H1 (cell line): ENCODE measurements around the gene RNASE13. TPM values are rescaled to one million over a fixed set of nuclear protein-coding genes. Genes with fewer than 3 reads are reported as not detected.

Source experiments
- ATF2 ChIP-seq: IDR thresholded peaks from 2 replicates; pipeline ENCODE4 v1.6.1; 2012; ENCODE audit warnings: low read length, inconsistent platforms
- BACH1 ChIP-seq: IDR thresholded peaks from 2 replicates; pipeline ENCODE4 v1.6.1; 2012; ENCODE audit warnings: low read length, improper control_type of control experiment
- HDAC6 ChIP-seq: IDR thresholded peaks from one replicate; pipeline ENCODE4 v1.7.1; 2012; ENCODE audit warnings: low read depth, mild to moderate bottlenecking, inconsistent platforms, low read length, moderate library complexity
- KDM1A ChIP-seq: fragments of 200-600, 300-600 bp; sonication (generic); IDR thresholded peaks from 2 replicates; pipeline ENCODE4 v1.7.1; 2016; ENCODE audit warnings: mild to moderate bottlenecking, low read length, borderline replicate concordance
- polyA plus RNA-seq, 7 experiments: library from polyadenylated mRNA; depleted of rRNA in 3 of 7; stranded (reverse) in 5 of 7; unstranded in 2 of 7; fragments of >200 nt in 5 of 7; fragments of 200-250 nt in 2 of 7; gene quantifications; 1 replicate in 5 of 7; 2 replicates in 1 of 7; 4 replicates in 1 of 7; pipeline versions ENCODE4 v1.2.1 to v1.2.3, GENCODE V29; 2011 to 2013; ENCODE audit warnings: missing spikeins in 2 of 7, mixed read lengths in 2 of 7
- total RNA-seq: library from RNA; stranded (reverse); fragmentation: NEBNext Ultra II Directional; extraction: Animal tissue kit (Norgen Biotek cat#: 25700); gene quantifications from 2 replicates; pipeline ENCODE4 v1.2.1, GENCODE V29; 2021
- TF ChIP-seq, protein P1 (sequence below), 3 experiments: IDR thresholded peaks; 1 replicate in 2 of 3; 2 replicates in 1 of 3; pipeline versions ENCODE4 v1.5.1 to v1.6.1; 2011; ENCODE audit warnings: low read length in 3 of 3, mild to moderate bottlenecking in 3 of 3, inconsistent platforms in 2 of 3, low read depth in 1 of 3, moderate library complexity in 1 of 3; ENCODE audit not compliant: insufficient read depth in 1 of 3; ENCODE audit errors: control extremely low read depth in 1 of 3

The RNASE13 gene
- total and polyA plus RNA-seq, 2 of the 8 experiments (the other 6 are each of a cell fraction or from before 2014, with no cell fraction given): not detected

GRCh38 chr14:21074398-21075272 is 40.0 kb upstream of the RNASE13 start (continued):
- no peak for TF ChIP-seq ATF2
- TF ChIP-seq BACH1: no peak
- TF ChIP-seq KDM1A: no peak
- no peak for TF ChIP-seq HDAC6
- TF ChIP-seq, protein P1, sequence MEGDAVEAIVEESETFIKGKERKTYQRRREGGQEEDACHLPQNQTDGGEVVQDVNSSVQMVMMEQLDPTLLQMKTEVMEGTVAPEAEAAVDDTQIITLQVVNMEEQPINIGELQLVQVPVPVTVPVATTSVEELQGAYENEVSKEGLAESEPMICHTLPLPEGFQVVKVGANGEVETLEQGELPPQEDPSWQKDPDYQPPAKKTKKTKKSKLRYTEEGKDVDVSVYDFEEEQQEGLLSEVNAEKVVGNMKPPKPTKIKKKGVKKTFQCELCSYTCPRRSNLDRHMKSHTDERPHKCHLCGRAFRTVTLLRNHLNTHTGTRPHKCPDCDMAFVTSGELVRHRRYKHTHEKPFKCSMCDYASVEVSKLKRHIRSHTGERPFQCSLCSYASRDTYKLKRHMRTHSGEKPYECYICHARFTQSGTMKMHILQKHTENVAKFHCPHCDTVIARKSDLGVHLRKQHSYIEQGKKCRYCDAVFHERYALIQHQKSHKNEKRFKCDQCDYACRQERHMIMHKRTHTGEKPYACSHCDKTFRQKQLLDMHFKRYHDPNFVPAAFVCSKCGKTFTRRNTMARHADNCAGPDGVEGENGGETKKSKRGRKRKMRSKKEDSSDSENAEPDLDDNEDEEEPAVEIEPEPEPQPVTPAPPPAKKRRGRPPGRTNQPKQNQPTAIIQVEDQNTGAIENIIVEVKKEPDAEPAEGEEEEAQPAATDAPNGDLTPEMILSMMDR (IDR thresholded peaks at IDR 0.05; ENCODE audit: control extremely low read depth in 1 of 3, insufficient read depth in 1 of 3, low read depth in 1 of 3, low read length in 3 of 3): no peak
